Measurements from ENCODE around the gene TPSB2.

DNA sequence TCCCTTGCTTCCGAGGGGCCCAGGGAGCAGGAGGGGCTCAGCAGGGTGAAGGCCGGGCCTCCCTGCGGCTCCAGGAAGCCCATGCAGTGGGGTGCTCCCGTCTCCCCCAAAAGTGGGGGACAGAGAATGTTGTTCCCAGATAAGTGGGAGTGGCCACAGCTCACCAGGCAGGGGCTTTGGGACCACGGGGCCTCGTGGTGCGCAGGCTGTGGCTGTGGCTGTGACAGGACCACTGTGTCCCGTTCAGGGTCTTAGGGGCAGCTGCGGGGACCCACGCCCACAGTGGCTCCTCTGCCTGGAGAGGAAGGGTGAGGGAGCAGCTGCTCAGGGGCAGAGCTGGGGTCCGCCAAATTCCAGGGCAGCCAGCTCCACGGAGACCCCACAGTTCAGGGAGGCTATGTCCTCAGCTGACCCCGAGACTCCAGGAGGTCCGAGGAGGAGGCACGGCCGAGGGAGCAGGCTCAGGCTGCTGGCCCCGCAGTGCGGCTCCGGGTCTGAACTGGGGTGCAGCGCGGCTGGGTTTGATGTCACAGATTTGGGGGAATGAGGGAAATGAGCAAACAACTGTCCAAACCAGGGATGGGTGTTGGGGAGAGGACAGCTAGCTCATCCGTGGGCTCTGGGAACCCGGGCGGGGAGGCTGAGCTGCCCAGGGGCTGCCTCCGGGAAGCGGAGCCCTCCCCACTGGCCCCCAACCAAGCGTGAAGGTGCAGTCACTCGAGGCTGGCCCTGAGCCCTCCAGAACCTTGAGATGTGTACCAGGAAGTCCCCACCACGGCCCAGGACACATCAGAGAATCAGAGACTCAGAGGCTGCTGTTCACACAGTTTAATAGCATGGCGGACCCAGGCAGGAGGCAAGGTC is 49.3 kb upstream of the TPSB2 start:
- TF ChIP-seq RARB (CRISPR knock-in tag; IDR thresholded peaks at IDR 0.05), result no peak
- TF ChIP-seq ZC3H10 (CRISPR knock-in tag; IDR thresholded peaks at IDR 0.05), result no peak
- TF ChIP-seq, protein P1, sequence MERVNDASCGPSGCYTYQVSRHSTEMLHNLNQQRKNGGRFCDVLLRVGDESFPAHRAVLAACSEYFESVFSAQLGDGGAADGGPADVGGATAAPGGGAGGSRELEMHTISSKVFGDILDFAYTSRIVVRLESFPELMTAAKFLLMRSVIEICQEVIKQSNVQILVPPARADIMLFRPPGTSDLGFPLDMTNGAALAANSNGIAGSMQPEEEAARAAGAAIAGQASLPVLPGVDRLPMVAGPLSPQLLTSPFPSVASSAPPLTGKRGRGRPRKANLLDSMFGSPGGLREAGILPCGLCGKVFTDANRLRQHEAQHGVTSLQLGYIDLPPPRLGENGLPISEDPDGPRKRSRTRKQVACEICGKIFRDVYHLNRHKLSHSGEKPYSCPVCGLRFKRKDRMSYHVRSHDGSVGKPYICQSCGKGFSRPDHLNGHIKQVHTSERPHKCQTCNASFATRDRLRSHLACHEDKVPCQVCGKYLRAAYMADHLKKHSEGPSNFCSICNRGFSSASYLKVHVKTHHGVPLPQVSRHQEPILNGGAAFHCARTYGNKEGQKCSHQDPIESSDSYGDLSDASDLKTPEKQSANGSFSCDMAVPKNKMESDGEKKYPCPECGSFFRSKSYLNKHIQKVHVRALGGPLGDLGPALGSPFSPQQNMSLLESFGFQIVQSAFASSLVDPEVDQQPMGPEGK (CRISPR knock-in tag; IDR thresholded peaks at IDR 0.05; ENCODE audit: borderline replicate concordance), result no peak
- no peak for TF ChIP-seq CSDC2 (CRISPR knock-in tag; IDR thresholded peaks at IDR 0.05)
- TF ChIP-seq ARNTL (CRISPR knock-in tag; IDR thresholded peaks at IDR 0.05; ENCODE audit: borderline replicate concordance, low read depth), result no peak
- TF ChIP-seq ZFP3 (CRISPR knock-in tag; IDR thresholded peaks at IDR 0.05), result no peak
- TF ChIP-seq OSR1 (CRISPR knock-in tag; IDR thresholded peaks at IDR 0.05), result no peak

Measured in SK-N-SH treated with all-trans-retinoic acid at 6 μM for 48 hours (cell line).